ENCODE data around the gene PARD6G. TPM values are rescaled to one million over a fixed set of nuclear protein-coding genes. Genes with fewer than 3 reads are reported as not detected.

PARD6G gene
- total RNA-seq, 2 donors from 2014 or later: 1.1 to 3.5 TPM

- DNase-seq (no peak), ATAC-seq (no peak)
- Mint-ChIP-seq H3K27me3 (peaks cover 51% of the 10 kb centered on the region), H3K27ac (no peak overlapping the region), H3K36me3 (ENCODE audit: low read depth) (no peaks in the 10 kb centered on the region), H3K4me3 (no peak overlapping the region), H3K4me1 (no peaks in the 10 kb centered on the region)
- no peaks in the 10 kb centered on the region for H3K9me3 ChIP-seq (ENCODE audit: control insufficient read depth, low read length, poor library complexity, severe bottlenecking)
Measured at GRCh38 chr18:80185545-80185944, 61.8 kb downstream of the PARD6G start.

- no peaks in the 10 kb centered on the region for H3K36me3 Mint-ChIP-seq (ENCODE audit: low read depth)
Measured at GRCh38 chr18:80184243-80184772, 63.0 kb downstream of the PARD6G start.

GRCh38 chr18:80183273-80184050, 63.9 kb downstream of the PARD6G start:
- no peak overlapping the region for H3K4me3 Mint-ChIP-seq
- no peak overlapping the region for H3K27ac Mint-ChIP-seq
- peaks cover 40% of the 10 kb centered on the region for H3K27me3 Mint-ChIP-seq
- H3K36me3 Mint-ChIP-seq (ENCODE audit: low read depth): no peaks in the 10 kb centered on the region
- ATAC-seq (no peak), DNase-seq (no peak)
- H3K9me3 ChIP-seq (ENCODE audit: control insufficient read depth, low read length, poor library complexity, severe bottlenecking): no peaks in the 10 kb centered on the region
- peaks cover 3% of the 10 kb centered on the region for H3K4me1 Mint-ChIP-seq

More at GRCh38 chr18:80184243-80184772, 63.0 kb downstream of the PARD6G start:
- ATAC-seq (no peak), DNase-seq (no peak)
- H3K27ac Mint-ChIP-seq: no peak overlapping the region
- H3K4me1 Mint-ChIP-seq: no peaks in the 10 kb centered on the region
- no peak overlapping the region for H3K4me3 Mint-ChIP-seq
- peaks cover 44% of the 10 kb centered on the region for H3K27me3 Mint-ChIP-seq
- H3K9me3 ChIP-seq (ENCODE audit: control insufficient read depth, low read length, poor library complexity, severe bottlenecking): no peaks in the 10 kb centered on the region

GRCh38 chr18:80182855-80183254, 64.5 kb downstream of the PARD6G start:
- no peaks in the 10 kb centered on the region for H3K9me3 ChIP-seq (ENCODE audit: control insufficient read depth, low read length, poor library complexity, severe bottlenecking)
- Mint-ChIP-seq H3K27me3 (peaks cover 37% of the 10 kb centered on the region), H3K36me3 (ENCODE audit: low read depth) (no peaks in the 10 kb centered on the region), H3K4me3 (no peak overlapping the region), H3K4me1 (peaks cover 4% of the 10 kb centered on the region), H3K27ac (no peak overlapping the region)
- no peak for ATAC-seq
- DNase-seq: no peak

- Mint-ChIP-seq H3K4me3 (no peak overlapping the region), H3K36me3 (ENCODE audit: low read depth) (no peaks in the 10 kb centered on the region), H3K27me3 (peaks cover 36% of the 10 kb centered on the region), H3K27ac (no peak overlapping the region), H3K4me1 (peaks cover 4% of the 10 kb centered on the region)
- no peaks in the 10 kb centered on the region for H3K9me3 ChIP-seq (ENCODE audit: control insufficient read depth, low read length, poor library complexity, severe bottlenecking)
- DNase-seq (no peak), ATAC-seq (no peak)
Measured at GRCh38 chr18:80181642-80182461, 65.5 kb downstream of the PARD6G start.

- no peaks in the 10 kb centered on the region for H3K9me3 ChIP-seq (ENCODE audit: control insufficient read depth, low read length, poor library complexity, severe bottlenecking)
- DNase-seq (no peak), ATAC-seq (no peak)
- Mint-ChIP-seq H3K27me3 (peaks cover 37% of the 10 kb centered on the region), H3K4me1 (peaks cover 5% of the 10 kb centered on the region), H3K36me3 (ENCODE audit: low read depth) (no peaks in the 10 kb centered on the region), H3K27ac (no peak overlapping the region), H3K4me3 (no peak overlapping the region)
Measured at GRCh38 chr18:80180778-80181564, 66.3 kb downstream of the PARD6G start.

GRCh38 chr18:80179857-80180558, 67.3 kb downstream of the PARD6G start:
- Mint-ChIP-seq H3K4me3 (no peak overlapping the region), H3K27ac (peak overlapping the region; percentile 19)
- H3K9me3 ChIP-seq (ENCODE audit: control insufficient read depth, low read length, poor library complexity, severe bottlenecking): no peaks in the 10 kb centered on the region

GRCh38 chr18:80178935-80179818, 68.1 kb downstream of the PARD6G start:
- H3K27ac Mint-ChIP-seq: peak overlapping the region; percentile 19
- H3K36me3 Mint-ChIP-seq (ENCODE audit: low read depth): no peaks in the 10 kb centered on the region
- no peaks in the 10 kb centered on the region for H3K9me3 ChIP-seq (ENCODE audit: control insufficient read depth, low read length, poor library complexity, severe bottlenecking)
- no peak overlapping the region for H3K4me3 Mint-ChIP-seq
- DNase-seq: no peak
- H3K4me1 Mint-ChIP-seq: peaks cover 18% of the 10 kb centered on the region
- H3K27me3 Mint-ChIP-seq: peaks cover 47% of the 10 kb centered on the region
- ATAC-seq: no peak

More at GRCh38 chr18:80179857-80180558, 67.3 kb downstream of the PARD6G start:
- Mint-ChIP-seq H3K27me3 (peaks cover 45% of the 10 kb centered on the region), H3K36me3 (ENCODE audit: low read depth) (no peaks in the 10 kb centered on the region), H3K4me1 (peaks cover 13% of the 10 kb centered on the region)
- ATAC-seq (no peak), DNase-seq (no peak)

- H3K4me1 Mint-ChIP-seq: peaks cover 19% of the 10 kb centered on the region
- H3K27me3 Mint-ChIP-seq: peaks cover 54% of the 10 kb centered on the region
- ATAC-seq: no peak
- no peak for DNase-seq
- H3K9me3 ChIP-seq (ENCODE audit: control insufficient read depth, low read length, poor library complexity, severe bottlenecking): no peaks in the 10 kb centered on the region
- H3K36me3 Mint-ChIP-seq (ENCODE audit: low read depth): no peaks in the 10 kb centered on the region
- no peak overlapping the region for H3K4me3 Mint-ChIP-seq
- no peak overlapping the region for H3K27ac Mint-ChIP-seq
Measured at GRCh38 chr18:80177128-80177527, 70.2 kb downstream of the PARD6G start.

- no peak for ATAC-seq
- peaks cover 21% of the 10 kb centered on the region for H3K4me1 Mint-ChIP-seq
Measured at GRCh38 chr18:80176334-80177073, 70.8 kb downstream of the PARD6G start.

GRCh38 chr18:80175451-80176204, 71.7 kb downstream of the PARD6G start:
- H3K4me3 Mint-ChIP-seq: peak overlapping the region; percentile 58
- ATAC-seq: peak; percentile 91

More at GRCh38 chr18:80176334-80177073, 70.8 kb downstream of the PARD6G start:
- Mint-ChIP-seq H3K27ac (peak overlapping the region; percentile 86), H3K27me3 (peaks cover 54% of the 10 kb centered on the region), H3K36me3 (ENCODE audit: low read depth) (no peaks in the 10 kb centered on the region), H3K4me3 (no peak overlapping the region)
- H3K9me3 ChIP-seq (ENCODE audit: control insufficient read depth, low read length, poor library complexity, severe bottlenecking): no peaks in the 10 kb centered on the region
- no peak for DNase-seq

More at GRCh38 chr18:80175451-80176204, 71.7 kb downstream of the PARD6G start:
- no peaks in the 10 kb centered on the region for H3K9me3 ChIP-seq (ENCODE audit: control insufficient read depth, low read length, poor library complexity, severe bottlenecking)
- peak overlapping the region; percentile 86 for H3K27ac Mint-ChIP-seq
- peaks cover 55% of the 10 kb centered on the region for H3K27me3 Mint-ChIP-seq
- H3K36me3 Mint-ChIP-seq (ENCODE audit: low read depth): no peaks in the 10 kb centered on the region
- peak in 2 of 3 donors; percentile 20 to 27 for DNase-seq
- H3K4me1 Mint-ChIP-seq: peaks cover 26% of the 10 kb centered on the region

Data from T-helper 17 cell (primary cell).